Prostate gland (tissue), 2 donors: Measurements from ENCODE around the gene ARHGAP24. TPM values are rescaled to one million over a fixed set of nuclear protein-coding genes. Genes with fewer than 3 reads are reported as not detected.

Experiments used
- DNase-seq: peaks from one replicate; pipeline ENCODE4 v3.0.0-alpha.2; 2019; ENCODE audit warnings: low spot score
- H3K27ac ChIP-seq, 2 donors: fragments of 200-600 bp; sonication (generic); 2 replicates each; pipeline ENCODE4 v1.5.1; 2017 to 2019
- H3K27me3 ChIP-seq: fragments of 200-600 bp; sonication (generic); replicated peaks from 2 replicates; pipeline ENCODE4 v1.5.1; 2019; ENCODE audit not compliant: insufficient read depth
- H3K36me3 ChIP-seq, 2 donors: fragments of 200-600 bp; sonication (generic); 1 replicate in 1 of 2; 2 replicates in 1 of 2; pipeline versions ENCODE4 v1.5.1 to v1.8.1; 2017 to 2019
- H3K4me1 ChIP-seq: fragments of 200-600 bp; sonication (generic); replicated peaks from 2 replicates; pipeline ENCODE4 v1.5.1; 2019
- H3K4me3 ChIP-seq, 2 donors: fragments of 200-600 bp; sonication (generic); 2 replicates each; pipeline ENCODE4 v1.5.1; 2017 to 2019
- H3K9me3 ChIP-seq: fragments of 200-600 bp; sonication (generic); 2 replicates; pipeline ENCODE4 v1.5.1; 2017
- CTCF ChIP-seq, 4 experiments: fragments of 200-600 bp in 2 of 4; fragments of 450-650 bp in 2 of 4; sonication (generic) in 2 of 4; IDR thresholded peaks; 1 replicate in 3 of 4; 2 replicates in 1 of 4; pipeline ENCODE4 v1.5.1; 2016 to 2019; ENCODE audit warnings: antibody characterized with exemption in 4 of 4, mild to moderate bottlenecking in 2 of 4, moderate library complexity in 2 of 4
- POLR2A ChIP-seq: fragments of 450-650 bp; IDR thresholded peaks from one replicate; pipeline ENCODE4 v1.6.1; 2016; ENCODE audit warnings: antibody characterized with exemption, mild to moderate bottlenecking
- POLR2AphosphoS5 ChIP-seq: sonication (generic); formaldehyde crosslinking; IDR thresholded peaks from one replicate; pipeline ENCODE4 v1.6.1; 2017; ENCODE audit warnings: antibody characterized with exemption
- WGBS: methylation state at CpG from one replicate; pipeline ENCODE4 v1.1.5; 2018; 5-methylcytosine and 5-hydroxymethylcytosine counted together
- intact Hi-C: fragments of 100-400 bp; cut with DNase I; formaldehyde crosslinking; loops from one replicate; pipeline ENCODE4 v1.14.2; 2022
- total RNA-seq, 2 donors: library from RNA; depleted of rRNA; stranded (reverse); fragments of >200 nt; gene quantifications; one replicate each; pipeline ENCODE4 v1.1.0, GENCODE V29; 2016

Gene ARHGAP24
- total RNA-seq, 2 donors from 2014 or later: 6.7 to 7.4 TPM

GRCh38 chr4:85939595-85939994, 464.6 kb downstream of the ARHGAP24 start:
- DNase-seq: no peak
- no peak overlapping the region for H3K4me3 ChIP-seq
- WGBS: 90% methylated on average over 6 of the region's 6 CpGs
- no peak overlapping the region for H3K27ac ChIP-seq
- no peaks in the 10 kb centered on the region for H3K36me3 ChIP-seq
- no peaks in the 10 kb centered on the region for H3K9me3 ChIP-seq
- TF ChIP-seq CTCF (IDR thresholded peaks at IDR 0.05) (no peak), POLR2AphosphoS5 (no peak), POLR2A (no peak)
- intact Hi-C loops: no loop called here
- H3K4me1 ChIP-seq: no peaks in the 10 kb centered on the region
- H3K27me3 ChIP-seq: no peaks in the 10 kb centered on the region

DNA sequence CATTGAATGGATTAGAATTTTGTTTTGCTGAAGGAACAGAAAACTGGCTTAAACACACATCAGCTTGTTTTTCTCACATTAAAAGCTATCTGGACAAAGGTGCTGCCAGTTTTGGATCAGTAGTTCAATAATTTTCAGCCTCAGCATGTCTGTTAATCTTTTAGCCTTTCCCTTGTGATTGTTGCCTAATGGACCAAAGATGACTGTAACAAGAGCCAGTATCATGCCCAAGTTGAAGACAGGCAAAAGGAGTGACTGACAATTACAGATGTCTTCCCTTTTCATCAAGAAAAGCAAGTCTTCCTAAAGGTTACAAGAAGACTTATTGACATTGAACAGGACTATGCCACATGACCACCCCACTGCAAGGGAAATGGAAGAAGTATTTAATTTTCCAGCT, 465.2 kb downstream of the ARHGAP24 start:
- intact Hi-C loops: no loop called here
- H3K36me3 ChIP-seq: no peaks in the 10 kb centered on the region
- DNase-seq: no peak
- no peaks in the 10 kb centered on the region for H3K4me1 ChIP-seq
- no peaks in the 10 kb centered on the region for H3K27me3 ChIP-seq
- no peak overlapping the region for H3K27ac ChIP-seq
- H3K4me3 ChIP-seq: no peak overlapping the region
- H3K9me3 ChIP-seq: no peaks in the 10 kb centered on the region
- TF ChIP-seq POLR2A (no peak), CTCF (IDR thresholded peaks at IDR 0.05) (no peak), POLR2AphosphoS5 (no peak)

DNA sequence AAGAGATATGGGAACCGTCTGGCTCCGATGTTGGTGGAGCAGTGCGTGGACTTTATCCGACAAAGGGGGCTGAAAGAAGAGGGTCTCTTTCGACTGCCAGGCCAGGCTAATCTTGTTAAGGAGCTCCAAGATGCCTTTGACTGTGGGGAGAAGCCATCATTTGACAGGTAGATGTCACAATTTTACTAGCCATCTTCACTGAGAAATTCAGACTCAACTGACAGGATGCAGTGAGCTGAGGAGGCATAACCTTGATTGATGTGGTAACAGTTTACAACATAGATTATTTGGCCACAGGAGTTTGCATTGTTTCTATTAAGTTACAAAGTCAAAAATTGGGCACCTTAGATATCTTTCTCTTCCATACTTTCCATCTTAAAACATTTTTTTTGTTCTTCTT, 467.2 kb downstream of the ARHGAP24 start:
- H3K9me3 ChIP-seq: no peaks in the 10 kb centered on the region
- TF ChIP-seq POLR2A (no peak), CTCF (IDR thresholded peaks at IDR 0.05) (no peak), POLR2AphosphoS5 (no peak)
- H3K27me3 ChIP-seq: no peaks in the 10 kb centered on the region
- WGBS: 78% methylated on average over 5 of the region's 5 CpGs
- intact Hi-C loops: no loop called here
- no peak for DNase-seq
- H3K36me3 ChIP-seq: no peaks in the 10 kb centered on the region
- H3K27ac ChIP-seq: no peak overlapping the region
- H3K4me1 ChIP-seq: no peaks in the 10 kb centered on the region
- no peak overlapping the region for H3K4me3 ChIP-seq

- Histone ChIP-seq H3K27me3 (no peaks in the 10 kb centered on the region), H3K4me3 (no peak overlapping the region), H3K9me3 (no peaks in the 10 kb centered on the region), H3K27ac (no peak overlapping the region), H3K4me1 (no peaks in the 10 kb centered on the region), H3K36me3 (no peaks in the 10 kb centered on the region)
- no peak for DNase-seq
- intact Hi-C loops: no loop called here
- TF ChIP-seq POLR2A (no peak), CTCF (IDR thresholded peaks at IDR 0.05) (no peak), POLR2AphosphoS5 (no peak)
Measured at GRCh38 chr4:85946821-85947220, 471.9 kb downstream of the ARHGAP24 start.

DNA sequence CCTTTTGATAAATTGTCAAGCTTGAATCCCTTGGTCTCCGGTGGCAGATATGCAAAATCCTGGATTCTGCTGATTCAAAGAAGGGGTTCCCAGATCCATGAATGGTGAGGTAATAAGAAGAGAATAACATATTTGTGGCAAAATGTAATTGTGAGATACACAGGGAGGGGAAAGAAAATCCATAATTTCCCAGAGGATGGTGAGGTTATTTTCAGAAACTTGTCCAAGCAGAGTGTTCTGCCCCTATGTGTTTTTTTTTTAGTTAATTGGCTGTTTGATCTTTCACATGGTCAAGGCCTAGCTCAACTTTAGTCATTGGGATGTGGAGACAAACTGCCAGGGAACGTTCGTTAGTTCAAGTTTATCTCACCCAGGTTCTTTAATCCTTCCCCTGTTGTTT, 476.1 kb downstream of the ARHGAP24 start:
- Histone ChIP-seq H3K36me3 (no peaks in the 10 kb centered on the region), H3K4me1 (no peaks in the 10 kb centered on the region), H3K27me3 (no peaks in the 10 kb centered on the region), H3K4me3 (no peak overlapping the region), H3K9me3 (no peaks in the 10 kb centered on the region), H3K27ac (no peak overlapping the region)
- intact Hi-C loops: no loop called here
- TF ChIP-seq CTCF (IDR thresholded peaks at IDR 0.05) (no peak), POLR2AphosphoS5 (no peak), POLR2A (no peak)
- 93% methylated on average over 3 of the region's 3 CpGs for WGBS
- DNase-seq: no peak
